ENCODE results near the gene METTL21A.

DNA sequence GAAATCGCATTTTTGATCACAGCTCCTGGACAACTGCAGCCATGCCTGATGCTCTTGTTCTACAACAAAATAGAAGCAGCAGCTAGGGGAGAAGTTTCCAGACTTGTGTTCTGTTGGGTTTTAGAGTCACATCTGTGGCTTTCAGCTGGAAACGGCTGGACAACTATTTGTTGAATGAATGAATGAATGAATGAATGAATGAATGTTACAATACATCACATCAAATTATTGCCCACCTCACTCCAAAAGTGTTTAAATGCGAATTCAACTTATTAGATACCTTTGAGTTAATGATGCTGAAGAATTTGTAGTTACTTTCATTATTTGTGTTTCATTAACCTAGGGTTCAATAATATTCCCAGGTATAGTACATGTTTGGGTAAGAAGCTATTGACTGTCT is 8.5 kb upstream of the METTL21A start:
- TF ChIP-seq, protein P1, sequence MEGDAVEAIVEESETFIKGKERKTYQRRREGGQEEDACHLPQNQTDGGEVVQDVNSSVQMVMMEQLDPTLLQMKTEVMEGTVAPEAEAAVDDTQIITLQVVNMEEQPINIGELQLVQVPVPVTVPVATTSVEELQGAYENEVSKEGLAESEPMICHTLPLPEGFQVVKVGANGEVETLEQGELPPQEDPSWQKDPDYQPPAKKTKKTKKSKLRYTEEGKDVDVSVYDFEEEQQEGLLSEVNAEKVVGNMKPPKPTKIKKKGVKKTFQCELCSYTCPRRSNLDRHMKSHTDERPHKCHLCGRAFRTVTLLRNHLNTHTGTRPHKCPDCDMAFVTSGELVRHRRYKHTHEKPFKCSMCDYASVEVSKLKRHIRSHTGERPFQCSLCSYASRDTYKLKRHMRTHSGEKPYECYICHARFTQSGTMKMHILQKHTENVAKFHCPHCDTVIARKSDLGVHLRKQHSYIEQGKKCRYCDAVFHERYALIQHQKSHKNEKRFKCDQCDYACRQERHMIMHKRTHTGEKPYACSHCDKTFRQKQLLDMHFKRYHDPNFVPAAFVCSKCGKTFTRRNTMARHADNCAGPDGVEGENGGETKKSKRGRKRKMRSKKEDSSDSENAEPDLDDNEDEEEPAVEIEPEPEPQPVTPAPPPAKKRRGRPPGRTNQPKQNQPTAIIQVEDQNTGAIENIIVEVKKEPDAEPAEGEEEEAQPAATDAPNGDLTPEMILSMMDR (IDR thresholded peaks at IDR 0.05), result no peak
- no peak for TF ChIP-seq POLR2A (IDR thresholded peaks at IDR 0.05)
